Measurements from ENCODE around the gene TRIP13. TPM values are rescaled to one million over a fixed set of nuclear protein-coding genes. Genes with fewer than 3 reads are reported as not detected.

TRIP13 gene
- total and polyA plus RNA-seq, 10 of the 15 experiments (the other 5 are each of a cell fraction or from before 2014, with no cell fraction given) = 15.1 to 64.9 (median 32.2) TPM

DNA sequence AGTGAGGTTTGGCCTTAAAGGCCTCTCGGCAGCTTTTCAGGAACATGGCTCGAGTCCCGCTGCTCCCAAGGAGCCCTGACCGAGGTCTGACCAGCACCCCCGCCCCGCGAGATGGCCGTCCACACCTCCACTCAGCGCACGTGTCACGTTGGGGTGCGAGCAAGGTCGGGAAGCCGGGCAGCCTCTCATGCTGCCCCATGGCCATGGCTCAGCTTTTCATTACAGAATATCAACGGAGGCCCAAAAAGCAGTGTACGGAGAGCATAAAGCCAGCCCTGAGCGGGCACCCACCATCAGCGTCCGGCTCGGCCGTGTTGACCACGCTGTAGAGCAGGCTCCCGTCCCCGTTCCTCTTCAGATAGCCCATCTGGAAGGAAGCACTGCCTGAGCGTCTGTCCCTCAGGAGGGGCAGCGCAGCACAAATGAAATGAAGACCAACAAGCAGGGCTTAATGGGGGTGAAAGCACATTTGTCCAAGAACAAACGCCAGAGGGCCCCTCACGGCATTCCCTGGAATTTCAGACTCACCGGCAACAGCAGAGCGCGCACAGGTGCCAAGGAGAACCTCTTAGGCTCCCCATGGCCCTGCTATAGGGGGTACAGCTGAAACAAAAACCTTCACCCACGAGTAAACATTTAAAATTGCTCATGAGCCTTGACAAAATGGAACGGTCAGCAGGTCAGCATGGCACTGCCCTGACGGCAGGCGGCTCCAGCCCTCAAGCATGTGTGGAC, 11.7 kb upstream of the TRIP13 start:
- H3K4me1 ChIP-seq (ENCODE audit: control insufficient read depth, insufficient read depth, low read length) = no peaks in the 10 kb centered on the region
- no peak for FAIRE-seq
- H3K27me3 ChIP-seq (replicated peaks in 1 of 2; ENCODE audit: control insufficient read depth in 2 of 2, insufficient read depth in 2 of 2, low read length in 1 of 2) = no peaks in the 10 kb centered on the region
- H4K20me1 ChIP-seq (ENCODE audit: control insufficient read depth, insufficient read depth) = peaks cover 5% of the 10 kb centered on the region; the same call in 1 of the 2 replicates
- WGBS (ENCODE audit: insufficient coverage, insufficient replicate concordance, low lambda C conversion rate, missing lambda C conversion rate) = 99% methylated on average over 35 of the region's 35 CpGs
- peaks cover 4% of the 10 kb centered on the region; the same call in 1 of the 2 replicates for H3K79me2 ChIP-seq (ENCODE audit: control insufficient read depth, insufficient read depth, low read length)
- ChIA-PET CTCF (no interaction called here), SMC1A (ENCODE audit: uncharacterized antibody, unreplicated experiment) (no interaction called here), RAD21 (ENCODE audit: unreplicated experiment) (no interaction called here), POLR2A (no interaction called here)
- no peak overlapping the region for H3K9ac ChIP-seq (ENCODE audit: control insufficient read depth, insufficient read depth, low read length)
- intact Hi-C loops (cut with micrococcal nuclease; ENCODE audit: unreplicated experiment) (no loop called here), in situ Hi-C loops (cut with MboI) (no loop called here)
- no peak overlapping the region for H2AFZ ChIP-seq (ENCODE audit: control insufficient read depth, low read depth, low read length)
- BruUV-seq (replicated peaks) = no TSS peak
- peaks cover 49 to 55% of the 10 kb centered on the region in 2 experiments for H3K36me3 ChIP-seq (ENCODE audit: control insufficient read depth in 2 of 2, insufficient read depth in 2 of 2, low read length in 1 of 2)
- no peak overlapping the region for H3K4me2 ChIP-seq (ENCODE audit: control insufficient read depth, insufficient read depth)
- TF ChIP-seq, protein P1, sequence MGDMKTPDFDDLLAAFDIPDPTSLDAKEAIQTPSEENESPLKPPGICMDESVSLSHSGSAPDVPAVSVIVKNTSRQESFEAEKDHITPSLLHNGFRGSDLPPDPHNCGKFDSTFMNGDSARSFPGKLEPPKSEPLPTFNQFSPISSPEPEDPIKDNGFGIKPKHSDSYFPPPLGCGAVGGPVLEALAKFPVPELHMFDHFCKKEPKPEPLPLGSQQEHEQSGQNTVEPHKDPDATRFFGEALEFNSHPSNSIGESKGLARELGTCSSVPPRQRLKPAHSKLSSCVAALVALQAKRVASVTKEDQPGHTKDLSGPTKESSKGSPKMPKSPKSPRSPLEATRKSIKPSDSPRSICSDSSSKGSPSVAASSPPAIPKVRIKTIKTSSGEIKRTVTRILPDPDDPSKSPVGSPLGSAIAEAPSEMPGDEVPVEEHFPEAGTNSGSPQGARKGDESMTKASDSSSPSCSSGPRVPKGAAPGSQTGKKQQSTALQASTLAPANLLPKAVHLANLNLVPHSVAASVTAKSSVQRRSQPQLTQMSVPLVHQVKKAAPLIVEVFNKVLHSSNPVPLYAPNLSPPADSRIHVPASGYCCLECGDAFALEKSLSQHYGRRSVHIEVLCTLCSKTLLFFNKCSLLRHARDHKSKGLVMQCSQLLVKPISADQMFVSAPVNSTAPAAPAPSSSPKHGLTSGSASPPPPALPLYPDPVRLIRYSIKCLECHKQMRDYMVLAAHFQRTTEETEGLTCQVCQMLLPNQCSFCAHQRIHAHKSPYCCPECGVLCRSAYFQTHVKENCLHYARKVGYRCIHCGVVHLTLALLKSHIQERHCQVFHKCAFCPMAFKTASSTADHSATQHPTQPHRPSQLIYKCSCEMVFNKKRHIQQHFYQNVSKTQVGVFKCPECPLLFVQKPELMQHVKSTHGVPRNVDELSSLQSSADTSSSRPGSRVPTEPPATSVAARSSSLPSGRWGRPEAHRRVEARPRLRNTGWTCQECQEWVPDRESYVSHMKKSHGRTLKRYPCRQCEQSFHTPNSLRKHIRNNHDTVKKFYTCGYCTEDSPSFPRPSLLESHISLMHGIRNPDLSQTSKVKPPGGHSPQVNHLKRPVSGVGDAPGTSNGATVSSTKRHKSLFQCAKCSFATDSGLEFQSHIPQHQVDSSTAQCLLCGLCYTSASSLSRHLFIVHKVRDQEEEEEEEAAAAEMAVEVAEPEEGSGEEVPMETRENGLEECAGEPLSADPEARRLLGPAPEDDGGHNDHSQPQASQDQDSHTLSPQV (IDR thresholded peaks at IDR 0.05) = no peak
- no peak for TF ChIP-seq TAF1 (IDR thresholded peaks at IDR 0.05; ENCODE audit: borderline replicate concordance, low read depth, low read length)
- TF ChIP-seq ZNF217 (IDR thresholded peaks at IDR 0.05) = no peak
- no peak for TF ChIP-seq SMAD1 (IDR thresholded peaks at IDR 0.05; ENCODE audit: low read depth, partially characterized antibody)
- no peak for TF ChIP-seq NFIC (IDR thresholded peaks at IDR 0.05; ENCODE audit: low read depth, low read length)
- TF ChIP-seq RCOR1 (conservative IDR thresholded peaks at IDR 0.05; ENCODE audit: low read depth, low read length) = no peak
- no peak for TF ChIP-seq ESRRA (IDR thresholded peaks at IDR 0.05; ENCODE audit: low read length)
- no peak for TF ChIP-seq KLF5 (IDR thresholded peaks at IDR 0.05; ENCODE audit: partially characterized antibody)
- TF ChIP-seq STAT1 (conservative IDR thresholded peaks at IDR 0.05) = no peak
- TF ChIP-seq POLR2A (IDR thresholded peaks at IDR 0.05; ENCODE audit: low read depth, low read length) = no peak
- TF ChIP-seq SMARCA5 (IDR thresholded peaks at IDR 0.05) = no peak
- TF ChIP-seq SMAD5 (IDR thresholded peaks at IDR 0.05; ENCODE audit: low read depth) = no peak
- TF ChIP-seq BACH1 (IDR thresholded peaks at IDR 0.05; ENCODE audit: borderline replicate concordance) = no peak
- TF ChIP-seq CBFB (IDR thresholded peaks at IDR 0.05; ENCODE audit: low read depth) = no peak
- no peak overlapping the region for H3K27ac ChIP-seq (ENCODE audit: control insufficient read depth, insufficient read depth)
- no peak for DNase-seq (ENCODE audit: low read depth, low spot score)
- H3K9me3 ChIP-seq (replicated peaks; ENCODE audit: control insufficient read depth, insufficient read depth, low read length) = no peaks in the 10 kb centered on the region; the same call in 2 of the 3 replicates
- ATAC-seq = no peak
- H3K4me3 ChIP-seq = no peak overlapping the region

All from GM12878 (cell line).